Activated effector memory CD4-positive, alpha-beta T cell treated with anti-CD3 and anti-CD28 coated beads, Interleukin-2, amount 50 U/mL, for 16 hours (primary cell): ENCODE measurements around the gene CHCHD4.
"Not testable (repeated sequence)": the region's sequence is repeated elsewhere in the genome, so short reads cannot be mapped to it uniquely, and the experiment has no call there.

Experiments used
- DNase-seq: peaks from one replicate; pipeline ENCODE4 v3.0.0-alpha.2; 2020

The CHCHD4 gene

DNA sequence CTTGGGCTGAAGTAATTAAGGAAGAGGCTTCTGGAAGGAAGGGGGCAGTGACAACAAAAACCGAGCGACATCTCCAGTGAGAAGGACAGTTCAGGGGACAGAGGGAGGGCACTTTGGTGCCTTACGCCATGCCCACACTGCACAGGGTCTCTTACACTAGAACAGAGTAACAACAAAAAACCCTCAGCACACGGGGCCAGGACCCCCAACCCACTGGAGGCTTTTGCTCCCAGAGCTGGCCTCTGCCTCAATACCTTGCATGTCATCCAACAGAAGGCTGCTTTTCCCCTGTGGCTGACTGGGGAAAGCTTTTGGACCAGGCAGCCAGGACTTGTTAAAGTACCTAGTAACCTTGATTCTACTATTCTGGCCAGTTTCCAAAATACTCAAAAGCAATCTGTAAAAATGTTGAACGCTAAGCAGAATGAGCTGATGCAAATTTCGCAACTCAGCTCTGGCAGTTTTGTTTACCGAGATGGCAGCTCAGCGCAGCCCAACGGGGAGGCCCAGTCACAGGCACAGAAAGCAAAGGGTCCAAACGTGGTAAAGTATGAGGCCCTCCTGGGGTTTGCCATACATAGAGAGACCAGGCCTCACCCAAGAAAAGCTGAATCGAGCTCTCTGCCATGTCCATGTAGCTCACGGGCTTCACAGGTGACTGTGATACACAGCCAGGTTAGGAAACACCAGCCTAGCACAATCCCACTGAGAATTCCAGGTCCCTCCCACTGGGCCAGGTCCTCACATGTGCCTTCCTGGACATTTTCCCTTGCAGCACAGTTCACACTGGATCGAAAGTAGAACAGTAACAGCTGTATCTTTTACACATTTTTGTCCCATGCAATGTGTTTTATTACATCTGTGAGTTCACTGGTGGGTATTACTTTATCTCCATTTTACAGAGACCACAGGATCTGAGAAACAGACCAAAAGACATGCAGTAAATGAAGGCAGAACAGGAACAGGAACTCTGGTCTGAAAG, 6.0 kb downstream of the CHCHD4 start:
- DNase-seq, result no peak

GRCh38 chr3:14117468-14118399, 6.9 kb downstream of the CHCHD4 start:
- no peak for DNase-seq

- no peak for DNase-seq
Observed at GRCh38 chr3:14113965-14114635, 10.6 kb downstream of the CHCHD4 start.

GRCh38 chr3:14110699-14111098, 14.0 kb downstream of the CHCHD4 start:
- no peak for DNase-seq

DNA sequence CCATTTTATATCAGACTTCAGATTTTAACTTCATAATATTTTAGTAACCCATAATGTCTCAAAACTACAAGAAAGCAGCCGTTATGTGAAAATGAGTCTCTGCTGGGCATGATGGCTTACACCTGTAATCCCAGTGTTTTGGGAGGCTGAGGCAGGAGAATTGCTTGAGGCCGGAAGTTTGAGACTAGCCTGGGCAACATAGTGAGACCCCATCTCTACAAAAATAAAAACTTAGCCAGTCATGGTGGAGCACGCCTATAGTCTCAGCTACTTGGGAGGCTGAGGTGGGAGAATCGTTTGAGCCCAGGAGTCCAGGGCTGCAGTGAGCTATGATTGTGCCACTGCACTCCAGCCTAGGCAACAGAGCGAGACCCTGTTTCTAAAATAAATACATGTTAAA, 14.8 kb downstream of the CHCHD4 start:
- DNase-seq, result not testable (repeated sequence)

GRCh38 chr3:14097616-14098391, 26.9 kb downstream of the CHCHD4 start:
- DNase-seq, result no peak

DNA sequence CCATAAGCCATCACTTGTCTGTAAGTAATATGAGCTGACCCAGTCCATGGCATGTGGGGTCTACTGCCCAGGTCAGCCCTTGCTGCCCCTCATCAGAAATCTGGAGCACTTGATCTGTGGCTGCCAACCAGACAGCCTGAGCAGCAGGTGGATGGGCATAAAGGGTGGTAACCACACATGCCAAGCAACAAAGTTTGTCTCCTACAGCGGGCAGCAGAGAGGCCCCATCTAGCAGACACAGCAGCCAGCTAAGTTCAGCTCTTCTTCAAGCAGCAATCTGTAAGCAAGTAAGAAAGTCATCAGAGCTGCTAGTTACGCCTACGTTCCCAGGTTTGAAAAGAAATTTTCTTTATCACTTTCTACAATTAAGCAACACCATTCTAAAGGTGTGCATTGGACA, 27.9 kb downstream of the CHCHD4 start:
- no peak for DNase-seq

GRCh38 chr3:14093831-14094230, 30.8 kb downstream of the CHCHD4 start:
- no peak for DNase-seq

- DNase-seq, result no peak
Observed at GRCh38 chr3:14092464-14092863, 32.2 kb downstream of the CHCHD4 start.

DNA sequence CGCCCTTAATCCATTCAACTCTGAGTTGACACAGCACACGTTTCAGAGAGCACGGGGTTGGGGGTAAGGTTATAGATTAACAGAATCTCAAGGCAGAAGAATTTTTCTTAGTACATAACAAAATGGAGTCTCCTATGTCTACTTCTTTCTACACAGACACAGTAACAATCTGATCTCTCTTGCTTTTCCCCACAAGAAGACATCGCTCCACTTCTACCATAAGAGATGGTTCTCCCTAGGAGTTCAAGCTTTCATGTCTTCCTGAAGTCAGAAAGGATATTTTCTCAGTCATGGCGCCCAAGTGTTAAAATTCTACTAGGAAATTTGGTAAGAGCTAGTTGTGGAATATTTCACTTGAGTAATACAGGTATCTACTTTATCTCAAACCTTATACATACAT, 32.7 kb downstream of the CHCHD4 start:
- not testable (repeated sequence) for DNase-seq

- not testable (repeated sequence) for DNase-seq
Observed at GRCh38 chr3:14087461-14087860, 37.2 kb downstream of the CHCHD4 start.

- DNase-seq, result no peak
Observed at GRCh38 chr3:14082108-14082657, 42.5 kb downstream of the CHCHD4 start.

DNA sequence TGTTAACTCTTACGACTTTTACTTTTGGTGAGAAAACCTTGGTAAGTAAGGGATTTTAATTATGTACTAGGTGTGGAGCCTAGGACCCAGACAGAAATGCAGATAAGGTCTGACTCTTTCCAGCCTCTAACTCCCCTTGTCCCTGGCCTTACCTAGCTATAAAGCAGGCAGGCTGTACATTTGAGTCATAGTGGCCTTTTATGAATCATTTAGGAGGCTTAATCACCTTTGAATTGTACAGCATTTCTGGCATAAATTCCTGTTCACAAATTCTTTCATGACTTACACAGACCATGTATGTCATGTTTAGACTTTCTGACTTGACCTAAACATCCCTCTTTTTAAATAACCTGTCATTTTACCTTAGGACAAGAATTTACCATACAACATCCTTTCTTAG, 47.4 kb downstream of the CHCHD4 start:
- no peak for DNase-seq

DNA sequence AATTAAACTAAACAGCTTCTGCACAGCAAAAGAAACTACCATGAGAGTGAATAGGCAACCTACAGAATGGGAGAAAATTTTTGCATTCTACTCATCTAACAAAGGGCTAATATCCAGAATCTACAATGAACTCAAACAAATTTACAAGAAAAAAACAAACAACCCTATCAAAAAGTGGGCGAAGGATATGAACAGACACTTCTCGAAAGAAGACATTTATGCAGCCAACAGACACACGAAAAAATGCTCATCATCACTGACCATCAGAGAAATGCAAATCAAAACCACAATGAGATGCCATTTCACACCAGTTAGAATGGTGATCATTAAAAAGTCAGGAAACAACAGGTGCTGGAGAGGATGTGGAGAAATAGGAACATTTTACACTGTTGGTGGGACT, 49.4 kb downstream of the CHCHD4 start:
- not testable (repeated sequence) for DNase-seq

- no peak for DNase-seq
Observed at GRCh38 chr3:14064910-14065309, 59.8 kb downstream of the CHCHD4 start.

DNA sequence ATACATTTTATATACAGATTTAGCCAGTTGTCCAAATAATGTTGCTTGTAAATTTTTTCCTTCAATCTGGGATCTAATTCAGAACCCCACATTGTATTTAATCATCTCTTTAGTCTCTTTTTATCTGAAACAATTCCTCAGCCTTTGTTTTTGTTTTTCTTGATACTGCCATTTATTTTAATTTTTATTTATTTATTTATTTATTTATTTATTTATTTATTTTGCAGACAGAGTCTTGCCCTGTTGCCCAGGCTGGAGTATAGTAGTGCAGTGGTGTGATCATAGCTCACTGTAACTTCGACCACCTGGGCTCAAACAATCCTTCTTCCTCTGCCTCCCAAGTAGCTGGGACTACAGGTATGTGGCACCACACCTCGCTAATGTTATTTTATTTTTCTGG, 61.5 kb downstream of the CHCHD4 start:
- no peak for DNase-seq
